DND-41 (cell line): Measurements from ENCODE around the gene PITPNM1.

ENCODE experiments used
- ATAC-seq: fragments of 200-7000 bp; cut with Tn5 transposase; 3 replicates; pipeline ENCODE4 v1.9.1; 2021; ENCODE audit warnings: low read depth; ENCODE audit not compliant: insufficient read depth
- DNase-seq: peaks from one replicate; pipeline ENCODE4 v3.0.0-alpha.2; 2020
- H2AFZ ChIP-seq: 2 replicates; pipeline ENCODE4 v1.6.0; 2012; ENCODE audit warnings: low read depth, low read length
- H3K27ac ChIP-seq: 2 replicates; pipeline ENCODE4 v1.5.1; 2012; ENCODE audit warnings: low read length, inconsistent platforms
- H3K27me3 ChIP-seq: fragments of 200-600 bp; sonication (generic); 2 replicates; pipeline ENCODE4 v1.6.0; 2012; ENCODE audit warnings: low read length, mild to moderate bottlenecking, inconsistent platforms; ENCODE audit not compliant: insufficient read depth, poor library complexity
- H3K36me3 ChIP-seq: 2 replicates; pipeline ENCODE4 v1.5.1; 2012; ENCODE audit warnings: low read length, inconsistent platforms; ENCODE audit not compliant: insufficient read depth
- H3K4me1 ChIP-seq: 2 replicates; pipeline ENCODE4 v1.5.1; 2012; ENCODE audit warnings: mild to moderate bottlenecking, low read length; ENCODE audit not compliant: insufficient read depth
- H3K4me2 ChIP-seq: 2 replicates; pipeline ENCODE4 v1.6.0; 2012; ENCODE audit warnings: mild to moderate bottlenecking, moderate library complexity, low read length, inconsistent platforms; ENCODE audit not compliant: insufficient read depth
- H3K4me3 ChIP-seq, 2 experiments: fragments of 200-600 bp in 1 of 2; shearing (Covaris generic) in 1 of 2; 2 replicates each; pipeline ENCODE4 v1.5.1; 2012 to 2016; ENCODE audit warnings: inconsistent platforms in 2 of 2, low read length in 2 of 2, mild to moderate bottlenecking in 2 of 2, low read depth in 1 of 2, moderate library complexity in 1 of 2
- H3K79me2 ChIP-seq: 2 replicates; pipeline ENCODE4 v1.6.0; 2012; ENCODE audit warnings: low read length, inconsistent platforms; ENCODE audit not compliant: insufficient read depth
- H3K9ac ChIP-seq: 2 replicates; pipeline ENCODE4 v1.6.0; 2012; ENCODE audit warnings: low read depth, mild to moderate bottlenecking, inconsistent platforms, low read length, moderate library complexity
- H3K9me3 ChIP-seq: 2 replicates; pipeline ENCODE4 v1.5.1; 2012; ENCODE audit warnings: low read length, moderate library complexity, mild to moderate bottlenecking, inconsistent platforms; ENCODE audit not compliant: insufficient read depth, severe bottlenecking
- H4K20me1 ChIP-seq: 2 replicates; pipeline ENCODE4 v1.6.0; 2012; ENCODE audit warnings: low read length; ENCODE audit not compliant: insufficient read depth
- EZH2 ChIP-seq: IDR thresholded peaks from 3 replicates; pipeline ENCODE4 v1.6.1; 2012; ENCODE audit warnings: borderline replicate concordance, low read depth, mild to moderate bottlenecking, moderate library complexity, low read length, inconsistent platforms; ENCODE audit not compliant: severe bottlenecking
- TF ChIP-seq, protein P1 (sequence below): IDR thresholded peaks from 2 replicates; pipeline ENCODE4 v1.5.1; 2012; ENCODE audit warnings: borderline replicate concordance, low read length, moderate library complexity, mild to moderate bottlenecking; ENCODE audit not compliant: poor library complexity, severe bottlenecking; ENCODE audit errors: extremely low read depth

PITPNM1 gene

DNA sequence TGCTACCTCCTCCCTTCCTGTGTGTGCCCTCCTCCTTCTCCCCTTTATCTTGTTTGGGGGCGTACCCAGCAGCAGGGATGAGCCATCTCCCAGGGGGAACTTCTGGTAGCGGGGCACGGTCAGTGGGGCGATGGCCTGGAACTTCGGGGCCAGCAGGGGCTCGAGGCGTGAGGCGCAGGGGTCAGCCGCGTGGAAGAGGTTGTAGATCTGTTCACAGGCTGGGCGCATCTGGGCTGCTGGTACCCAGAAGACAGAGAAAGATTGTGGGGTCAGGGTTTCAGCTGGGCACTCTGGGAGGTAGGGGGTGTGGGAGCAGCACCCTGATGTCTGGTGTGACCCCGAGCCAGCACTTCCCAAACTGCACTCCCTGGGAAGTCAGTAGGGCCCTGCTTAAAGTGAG is 9.1 kb downstream of the PITPNM1 start:
- ATAC-seq (no peak), DNase-seq (no peak)
- Histone ChIP-seq H3K9me3 (no peaks in the 10 kb centered on the region), H3K27me3 (no peaks in the 10 kb centered on the region), H4K20me1 (peaks cover 11% of the 10 kb centered on the region; the same call in 1 of the 2 replicates), H2AFZ (no peak overlapping the region), H3K36me3 (peaks cover 92% of the 10 kb centered on the region), H3K4me3 (no peak overlapping the region), H3K4me1 (no peaks in the 10 kb centered on the region), H3K4me2 (no peak overlapping the region), H3K27ac (no peak overlapping the region), H3K79me2 (peaks cover under 1% of the 10 kb centered on the region), H3K9ac (no peak overlapping the region)
- TF ChIP-seq EZH2: no peak

DNA sequence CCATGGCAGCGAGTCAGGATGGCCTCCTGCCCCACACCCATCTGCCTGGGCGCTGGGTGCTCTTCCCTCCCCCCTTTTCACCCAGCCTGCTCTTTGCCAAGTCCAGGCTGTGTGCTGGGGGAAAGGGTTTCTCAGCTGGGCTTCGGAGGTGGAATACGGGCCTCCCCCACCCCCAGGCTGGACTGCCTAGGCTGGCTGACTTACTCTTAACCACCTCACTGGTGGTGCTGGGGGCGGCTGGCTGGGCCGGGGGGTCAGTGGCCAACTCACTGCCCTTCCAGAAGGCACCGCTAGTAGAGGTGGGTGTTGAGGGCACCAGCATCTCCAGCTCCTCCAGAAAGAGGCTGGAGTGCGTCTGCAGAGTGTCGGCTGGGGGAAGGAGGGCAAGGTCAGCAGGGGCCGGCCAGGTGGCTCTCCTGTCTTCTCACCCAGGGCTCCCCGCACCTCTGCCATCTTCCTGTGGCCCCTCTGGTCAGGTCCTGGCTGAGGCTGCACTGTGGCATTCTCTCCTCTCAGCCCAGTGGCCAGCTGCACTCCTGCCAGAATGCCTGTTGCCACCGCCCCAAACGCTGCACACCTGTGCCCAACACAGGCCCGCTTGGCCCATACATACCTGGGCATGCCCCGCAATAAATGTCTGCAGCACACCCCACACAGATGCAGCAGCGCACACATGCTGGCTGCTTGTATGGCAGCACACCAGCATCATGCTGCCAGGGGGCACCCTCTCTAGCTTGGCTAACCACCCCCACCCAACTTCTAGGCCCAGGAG is 9.7 kb downstream of the PITPNM1 start:
- Histone ChIP-seq H3K4me2 (no peak overlapping the region), H3K27me3 (no peaks in the 10 kb centered on the region), H3K4me1 (no peaks in the 10 kb centered on the region), H3K9ac (no peak overlapping the region), H3K9me3 (no peaks in the 10 kb centered on the region), H3K36me3 (peaks cover 95% of the 10 kb centered on the region), H3K27ac (no peak overlapping the region), H2AFZ (no peak overlapping the region), H3K79me2 (no peaks in the 10 kb centered on the region), H4K20me1 (peaks cover 15% of the 10 kb centered on the region), H3K4me3 (no peak overlapping the region)
- DNase-seq (no peak), ATAC-seq (no peak)
- TF ChIP-seq EZH2: no peak
- TF ChIP-seq, protein P1, sequence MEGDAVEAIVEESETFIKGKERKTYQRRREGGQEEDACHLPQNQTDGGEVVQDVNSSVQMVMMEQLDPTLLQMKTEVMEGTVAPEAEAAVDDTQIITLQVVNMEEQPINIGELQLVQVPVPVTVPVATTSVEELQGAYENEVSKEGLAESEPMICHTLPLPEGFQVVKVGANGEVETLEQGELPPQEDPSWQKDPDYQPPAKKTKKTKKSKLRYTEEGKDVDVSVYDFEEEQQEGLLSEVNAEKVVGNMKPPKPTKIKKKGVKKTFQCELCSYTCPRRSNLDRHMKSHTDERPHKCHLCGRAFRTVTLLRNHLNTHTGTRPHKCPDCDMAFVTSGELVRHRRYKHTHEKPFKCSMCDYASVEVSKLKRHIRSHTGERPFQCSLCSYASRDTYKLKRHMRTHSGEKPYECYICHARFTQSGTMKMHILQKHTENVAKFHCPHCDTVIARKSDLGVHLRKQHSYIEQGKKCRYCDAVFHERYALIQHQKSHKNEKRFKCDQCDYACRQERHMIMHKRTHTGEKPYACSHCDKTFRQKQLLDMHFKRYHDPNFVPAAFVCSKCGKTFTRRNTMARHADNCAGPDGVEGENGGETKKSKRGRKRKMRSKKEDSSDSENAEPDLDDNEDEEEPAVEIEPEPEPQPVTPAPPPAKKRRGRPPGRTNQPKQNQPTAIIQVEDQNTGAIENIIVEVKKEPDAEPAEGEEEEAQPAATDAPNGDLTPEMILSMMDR: no peak

DNA sequence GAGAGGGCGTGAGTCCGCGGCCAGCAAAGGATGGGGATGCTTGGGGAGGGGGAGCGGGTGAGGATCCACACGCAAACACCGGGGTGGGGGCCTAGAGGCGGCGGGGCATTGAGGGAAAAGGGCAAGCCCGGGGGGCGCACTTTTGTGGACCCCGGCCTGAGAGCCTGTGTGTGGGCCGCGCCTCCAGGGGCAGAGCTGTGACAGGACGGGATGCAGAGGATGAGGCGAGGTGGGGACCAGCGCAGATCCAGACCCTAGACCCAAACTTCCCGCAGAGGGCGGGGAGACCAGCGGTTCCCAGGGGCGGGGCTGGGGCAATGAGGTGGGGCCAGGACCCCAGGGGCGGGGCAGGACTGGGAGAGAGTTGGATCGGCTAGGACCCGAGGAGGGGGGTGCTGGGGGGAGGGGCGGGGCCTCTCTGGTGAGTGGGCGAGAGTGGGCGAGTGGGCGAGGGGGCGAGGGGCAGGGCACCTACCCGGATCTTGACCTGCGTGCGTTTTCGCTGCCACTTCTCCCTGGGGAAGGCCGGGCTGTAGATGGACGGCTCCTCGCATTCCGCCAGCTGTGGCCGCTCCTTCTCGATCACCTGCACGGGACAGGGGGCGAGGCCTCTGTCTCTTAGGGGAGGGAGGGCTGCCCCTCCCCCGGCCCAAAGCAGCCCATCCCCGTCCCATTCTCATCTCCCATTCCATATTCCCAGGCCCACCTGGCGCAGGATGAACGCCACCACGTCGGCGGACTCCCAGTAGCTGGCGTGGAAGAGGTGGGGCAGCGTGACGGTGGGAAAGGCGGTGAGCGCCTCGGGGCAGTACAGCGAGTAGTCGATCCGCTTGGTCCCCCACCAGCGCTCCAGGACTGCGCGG is 10.6 kb downstream of the PITPNM1 start:
- no peak for DNase-seq
- Histone ChIP-seq H3K9ac (no peak overlapping the region), H3K4me1 (no peaks in the 10 kb centered on the region), H3K27me3 (no peaks in the 10 kb centered on the region), H4K20me1 (peaks cover 22% of the 10 kb centered on the region), H3K4me3 (no peak overlapping the region), H3K36me3 (peaks cover 95% of the 10 kb centered on the region), H3K27ac (no peak overlapping the region), H3K4me2 (no peak overlapping the region), H3K79me2 (no peaks in the 10 kb centered on the region), H2AFZ (no peak overlapping the region), H3K9me3 (no peaks in the 10 kb centered on the region)
- ATAC-seq: no peak
- TF ChIP-seq EZH2: no peak
- TF ChIP-seq, protein P1: no peak
